ENCODE measurements around the gene UBC. TPM values are rescaled to one million over a fixed set of nuclear protein-coding genes. Genes with fewer than 3 reads are reported as not detected.

The UBC gene
- total and polyA plus RNA-seq, 9 of the 15 experiments (the other 6 are each of a cell fraction or from before 2014, with no cell fraction given): 533 to 1,153 (median 813) TPM

- peak; percentile 77 for TF ChIP-seq NKRF (IDR thresholded peaks at IDR 0.05; ENCODE audit: borderline replicate concordance)
- no peak for TF ChIP-seq DNMT1 (IDR thresholded peaks at IDR 0.05)
- TF ChIP-seq CC2D1A (IDR thresholded peaks at IDR 0.05): no peak
- TF ChIP-seq ZBTB8A (IDR thresholded peaks at IDR 0.05; ENCODE audit: partially characterized antibody): no peak
- no peak for TF ChIP-seq ZNF436 (CRISPR knock-in tag; IDR thresholded peaks at IDR 0.05)
- TF ChIP-seq MTA1 (IDR thresholded peaks at IDR 0.05; ENCODE audit: borderline replicate concordance): 0 out of 2 replicates have a peak, but pooled peaks have one; percentile 39
- no peak for TF ChIP-seq ZNF639 (CRISPR knock-in tag; conservative IDR thresholded peaks at IDR 0.05 in 1 of 2, IDR thresholded peaks at IDR 0.05 in 1 of 2)
- peak in 1 of 2 experiments; percentile 23; a peak in 2 of 4 replicates for TF ChIP-seq TRIM24 (IDR thresholded peaks at IDR 0.05)
- no peak for TF ChIP-seq JUND (IDR thresholded peaks at IDR 0.05; ENCODE audit: borderline replicate concordance, low read depth, low read length)
- TF ChIP-seq JUND (tag; IDR thresholded peaks at IDR 0.05; ENCODE audit: borderline replicate concordance, low read depth, low read length): no peak; the same call in 2 of the 3 replicates
- no peak for TF ChIP-seq BACH1 (tag; IDR thresholded peaks at IDR 0.05)
- no peak for TF ChIP-seq POLR3G (IDR thresholded peaks at IDR 0.05; ENCODE audit: extremely low read depth, insufficient read length, insufficient replicate concordance)
- TF ChIP-seq NFIX (CRISPR knock-in tag; IDR thresholded peaks at IDR 0.05; ENCODE audit: low read depth): no peak
- TF ChIP-seq CREB5 (CRISPR knock-in tag; IDR thresholded peaks at IDR 0.05): no peak
- no peak for TF ChIP-seq NFYB (IDR thresholded peaks at IDR 0.05; ENCODE audit: extremely low read depth, insufficient read length)
- TF ChIP-seq ZBTB5 (IDR thresholded peaks at IDR 0.05): peak; percentile 58; the same call in 1 of the 2 replicates
- no peak for TF ChIP-seq SP1 (CRISPR knock-in tag; IDR thresholded peaks at IDR 0.05)
- TF ChIP-seq GATA2 (CRISPR knock-in tag; IDR thresholded peaks at IDR 0.05): no peak
- peak; percentile 31; the same call in 1 of the 2 replicates for TF ChIP-seq TOE1 (IDR thresholded peaks at IDR 0.05; ENCODE audit: borderline replicate concordance)
- no peak for TF ChIP-seq TOE1 (CRISPR knock-in tag; IDR thresholded peaks at IDR 0.05; ENCODE audit: borderline replicate concordance, low read depth)
- no peak for TF ChIP-seq SIN3B (IDR thresholded peaks at IDR 0.05; ENCODE audit: low read depth)
These were observed 38.3 kb downstream of the UBC start (continued) for GRCh38 chr12:124876171-124876570.

Data from K562 (cell line).